A549 (cell line): ENCODE data around the gene NDUFV3. TPM values are rescaled to one million over a fixed set of nuclear protein-coding genes. Genes with fewer than 3 reads are reported as not detected.

Source experiments
- ATAC-seq, 2 experiments: fragments of 200-7000 bp in 1 of 2; fragments of >200 bp in 1 of 2; cut with Nextera tagmentation in 1 of 2; cut with Tn5 transposase in 1 of 2; 3 replicates each; pipeline versions ENCODE4 v1.8.0 to v1.9.1; 2018 to 2020; ENCODE audit warnings: mild to moderate bottlenecking in 1 of 2, moderate library complexity in 1 of 2
- CTCF ChIA-PET: fragments of 300-600 bp; sonication (Branson Sonifier 250); formaldehyde crosslinking; extraction: SDS; loops from one replicate; lab custom pipeline; 2021; ENCODE audit warnings: antibody characterized with exemption, inconsistent platforms; lab: Yijun Ruan, JAX
- POLR2A ChIA-PET: fragments of 350-600 bp; formaldehyde crosslinking; extraction: SDS; loops from one replicate; lab custom pipeline; 2021; ENCODE audit warnings: antibody characterized with exemption, inconsistent platforms; lab: Yijun Ruan, JAX
- DNase-seq, 2 experiments: peaks; one replicate each; pipeline versions ENCODE4 v3.0.0 to v3.0.0-alpha.2; 2011 to 2016; ENCODE audit warnings: low read depth in 1 of 2, low spot score in 1 of 2
- FAIRE-seq: peaks from 2 replicates; lab custom pipeline; 2011; peaks lifted over from hg19 to GRCh38; lab: Jason Lieb, UNC
- H3K27ac ChIP-seq, 2 experiments: fragments of >200 bp; sonication (Bioruptor Twin); formaldehyde crosslinking; 3 replicates each; pipeline ENCODE4 v1.5.1; 2016 to 2017
- H3K4me1 ChIP-seq: fragments of >200 bp; sonication (Bioruptor Twin); formaldehyde crosslinking; 3 replicates; pipeline ENCODE4 v1.6.1; 2016
- H3K4me2 ChIP-seq: fragments of >200 bp; sonication (Bioruptor Twin); formaldehyde crosslinking; 3 replicates; pipeline ENCODE4 v1.6.1; 2016
- H3K4me3 ChIP-seq: fragments of >200 bp; sonication (Bioruptor Twin); formaldehyde crosslinking; 3 replicates; pipeline ENCODE4 v1.5.1; 2016
- H3K9me3 ChIP-seq: fragments of >200 bp; sonication (Bioruptor Twin); formaldehyde crosslinking; 3 replicates; pipeline ENCODE4 v1.6.1; 2016
- BCL3 ChIP-seq: fragments of >200 bp; sonication (Bioruptor Twin); formaldehyde crosslinking; IDR thresholded peaks from 3 replicates; pipeline ENCODE4 v1.6.1; 2016
- E2F6 ChIP-seq: IDR thresholded peaks from 2 replicates; pipeline ENCODE4 v1.6.1; 2012; ENCODE audit warnings: low read depth, borderline replicate concordance
- EHMT2 ChIP-seq: fragments of 200-600 bp; sonication (generic); IDR thresholded peaks from 2 replicates; pipeline ENCODE4 v1.6.1; 2016; ENCODE audit warnings: antibody characterized with exemption, low read depth, mild to moderate bottlenecking, moderate library complexity
- ELK1 ChIP-seq: fragments of 150-350 bp; IDR thresholded peaks from 2 replicates; pipeline ENCODE4 v1.6.1; 2014; ENCODE audit warnings: low read depth, mild to moderate bottlenecking, low read length
- FOXS1 ChIP-seq: fragments of 250-450 bp; sonication (Bioruptor Pico); IDR thresholded peaks from 2 replicates; pipeline ENCODE4 v1.5.0; 2020; ENCODE audit warnings: mild to moderate bottlenecking, moderate library complexity
- GATA3 ChIP-seq: IDR thresholded peaks from 2 replicates; pipeline ENCODE4 v1.6.1; 2012; ENCODE audit warnings: borderline replicate concordance
- HEYL ChIP-seq: fragments of 250-450 bp; sonication (Bioruptor Pico); IDR thresholded peaks from 2 replicates; pipeline ENCODE4 v1.8.0; 2021; ENCODE audit warnings: mild to moderate bottlenecking, moderate library complexity
- KDM5A ChIP-seq: fragments of 200-600 bp; sonication (generic); IDR thresholded peaks from 2 replicates; pipeline ENCODE4 v1.6.1; 2016; ENCODE audit warnings: antibody characterized with exemption, mild to moderate bottlenecking
- PHF8 ChIP-seq: fragments of 200-600 bp; sonication (generic); IDR thresholded peaks from 2 replicates; pipeline ENCODE4 v1.6.1; 2016; ENCODE audit warnings: low read depth, mild to moderate bottlenecking, antibody characterized with exemption, moderate library complexity, borderline replicate concordance
- POLR2A ChIP-seq: IDR thresholded peaks from 2 replicates; pipeline ENCODE4 v1.6.1; 2012; ENCODE audit warnings: mild to moderate bottlenecking, low read length
- REST ChIP-seq: fragments of 200-600 bp; sonication (generic); IDR thresholded peaks from 2 replicates; pipeline ENCODE4 v1.6.1; 2016; ENCODE audit warnings: antibody characterized with exemption, mild to moderate bottlenecking, moderate library complexity
- RFX5 ChIP-seq: fragments of 450-650 bp; IDR thresholded peaks from 2 replicates; pipeline ENCODE4 v1.7.1; 2014; ENCODE audit warnings: antibody characterized with exemption, mild to moderate bottlenecking, moderate library complexity
- RNF2 ChIP-seq: fragments of 200-600 bp; sonication (generic); IDR thresholded peaks from 2 replicates; pipeline ENCODE4 v1.6.1; 2016; ENCODE audit warnings: low read depth, mild to moderate bottlenecking, antibody characterized with exemption, moderate library complexity, borderline replicate concordance
- SREBF2 ChIP-seq: fragments of 450-650 bp; IDR thresholded peaks from 2 replicates; pipeline ENCODE4 v1.6.1; 2014; ENCODE audit warnings: mild to moderate bottlenecking, moderate library complexity
- TFCP2L1 ChIP-seq: fragments of 250-450 bp; sonication (Bioruptor Pico); IDR thresholded peaks from 2 replicates; pipeline ENCODE4 v1.5.0; 2021; ENCODE audit warnings: mild to moderate bottlenecking
- USF2 ChIP-seq: fragments of 450-650 bp; IDR thresholded peaks from 2 replicates; pipeline ENCODE4 v1.6.1; 2014; ENCODE audit warnings: antibody characterized with exemption
- ZC3H11A ChIP-seq: fragments of 450-650 bp; IDR thresholded peaks from 2 replicates; pipeline ENCODE4 v1.6.1; 2014; ENCODE audit warnings: antibody characterized with exemption, mild to moderate bottlenecking
- WGBS: methylation state at CpG from one replicate; pipeline ENCODE4 v1.1.6; 2017; ENCODE audit errors: missing lambda C conversion rate; 5-methylcytosine and 5-hydroxymethylcytosine counted together
- polyA plus RNA-seq, 4 experiments: library from polyadenylated mRNA; depleted of rRNA in 3 of 4; stranded (reverse); fragments of >200 nt; fragmentation: RNase III in 1 of 4; extraction: RNeasy Plus Mini Kit Qiagen cat#74134 plus additional on column Dnase treatment in 1 of 4; gene quantifications; 2 replicates in 3 of 4; 3 replicates in 1 of 4; pipeline ENCODE4 v1.2.3, GENCODE V29; 2011 to 2017

NDUFV3 gene
- polyA plus RNA-seq, 2 of the 4 experiments (the other 2 are of a cell fraction), result 17.1 to 20.7 TPM

GRCh38 chr21:42913476-42913875 lies 20.4 kb downstream of the NDUFV3 start:
- ATAC-seq (peak in 1 of 2 experiments; percentile 32; a peak in 2 of 6 replicates), FAIRE-seq (no peak)

GRCh38 chr21:42918291-42918690 lies 25.2 kb downstream of the NDUFV3 start:
- Histone ChIP-seq H3K4me2 (no peak overlapping the region), H3K4me1 (no peaks in the 10 kb centered on the region), H3K4me3 (no peak overlapping the region), H3K27ac (no peak overlapping the region), H3K9me3 (no peaks in the 10 kb centered on the region)
- TF ChIP-seq E2F6 (no peak), EHMT2 (no peak), GATA3 (no peak), PHF8 (no peak), RFX5 (no peak), FOXS1 (CRISPR knock-in tag) (no peak), HEYL (CRISPR knock-in tag) (no peak), KDM5A (no peak), ELK1 (no peak)
- DNase-seq (no peak), FAIRE-seq (no peak), ATAC-seq (no peak)
- ChIA-PET CTCF (interaction anchor here (1.2 kb wide), 1 partner anchor 10 kb away, joined by 3 read pairs; no protein-coding TSS in a partner anchor), POLR2A (no interaction called here)
- WGBS, result 78% methylated on average over 6 of the region's 6 CpGs

More at GRCh38 chr21:42913476-42913875, 20.4 kb downstream of the NDUFV3 start:
- H3K4me3 ChIP-seq, result no peak overlapping the region
- no peak for DNase-seq
- H3K9me3 ChIP-seq, result no peaks in the 10 kb centered on the region
- no peak overlapping the region for H3K27ac ChIP-seq
- CTCF ChIA-PET, result interaction anchor here (0.7 to 2.5 kb wide), 2 partner anchors 10 to 233 kb away, joined by 3 to 5 read pairs; no protein-coding TSS in a partner anchor
- no peak for TF ChIP-seq TFCP2L1 (CRISPR knock-in tag)
- TF ChIP-seq, all 56 proteins: peak for 0
- Histone ChIP-seq H3K4me2 (no peak overlapping the region), H3K4me1 (no peaks in the 10 kb centered on the region)
- POLR2A ChIA-PET, result no interaction called here
- WGBS, result 78% methylated on average over 7 of the region's 7 CpGs

- no peak for TF ChIP-seq ZC3H11A
- TF ChIP-seq RNF2, result no peak
- TF ChIP-seq POLR2A, result no peak
- TF ChIP-seq USF2, result no peak
- TF ChIP-seq SREBF2, result no peak
- Histone ChIP-seq H3K4me1 (peaks cover 6% of the 10 kb centered on the region; the same call in 1 of the 3 replicates), H3K4me2 (no peak overlapping the region), H3K4me3 (no peak overlapping the region), H3K9me3 (no peaks in the 10 kb centered on the region), H3K27ac (no peak overlapping the region)
- DNase-seq (no peak), FAIRE-seq (no peak), ATAC-seq (no peak)
- 94% methylated on average over 4 of the region's 4 CpGs for WGBS
- ChIA-PET POLR2A (no interaction called here), CTCF (no interaction called here)
Measured at GRCh38 chr21:42921927-42922326, 28.8 kb downstream of the NDUFV3 start.

GRCh38 chr21:42922918-42923317 lies 29.8 kb downstream of the NDUFV3 start:
- Histone ChIP-seq H3K4me2 (no peak overlapping the region), H3K27ac (no peak overlapping the region), H3K4me1 (peaks cover 6% of the 10 kb centered on the region; the same call in 1 of the 3 replicates), H3K4me3 (no peak overlapping the region), H3K9me3 (no peaks in the 10 kb centered on the region)
- POLR2A ChIA-PET, result no interaction called here
- CTCF ChIA-PET, result interaction anchor here (0.6 to 1.0 kb wide), 3 partner anchors 9 to 43 kb away, joined by 4 to 5 read pairs (median 5); no protein-coding TSS in a partner anchor
- WGBS, result 96% methylated on average over 5 of the region's 18 CpGs
- TF ChIP-seq ZC3H11A (no peak), E2F6 (no peak), ELK1 (no peak), BCL3 (no peak), REST (no peak)
- FAIRE-seq, result no peak
- ATAC-seq, result no peak
- no peak for DNase-seq
